ENCODE measurements around the gene THAP3.

THAP3 gene

DNA sequence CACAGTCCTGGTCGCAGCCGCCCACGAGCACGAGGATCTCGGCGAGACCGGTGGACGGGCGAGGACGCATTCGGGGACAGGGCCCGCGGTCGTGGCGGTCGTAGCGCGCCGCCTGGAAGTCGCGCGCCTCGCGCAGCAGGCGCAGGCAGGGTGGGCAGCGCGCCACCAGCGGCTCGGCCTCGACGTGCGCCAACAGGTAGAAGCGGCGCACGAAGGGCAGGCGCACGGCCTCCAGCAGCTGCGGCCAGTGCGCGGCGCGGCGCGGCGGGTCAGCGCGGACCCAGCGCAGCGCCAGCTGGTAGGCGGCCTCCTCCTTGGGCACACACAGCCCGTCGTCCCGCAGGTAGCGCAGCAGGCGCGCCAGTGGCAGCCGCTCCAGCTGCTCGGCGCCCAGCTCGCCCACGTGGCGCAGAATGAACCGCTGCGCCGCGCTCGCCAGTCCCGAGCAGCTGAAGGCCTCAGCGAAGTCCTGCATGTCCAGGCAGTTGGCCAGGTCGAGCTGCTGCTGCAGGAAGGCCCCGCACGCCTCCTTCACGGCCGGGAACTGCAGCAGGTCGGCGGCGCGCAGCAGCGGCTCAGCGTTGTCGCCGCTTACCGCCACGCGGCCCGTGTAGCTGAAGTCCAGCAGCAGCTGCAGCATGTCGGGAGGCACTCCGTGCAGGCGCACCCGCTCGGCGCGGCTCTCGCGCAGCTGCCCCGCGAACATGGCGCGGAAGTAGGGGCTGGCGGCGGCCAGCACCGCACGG is 22.6 kb upstream of the THAP3 start:
- intact Hi-C loops (cut with DNase I) = loop anchor here (10.0 kb wide), 1 partner anchor 47 kb away; the partner anchor contains the start of genes NOL9 and TAS1R1

DNA sequence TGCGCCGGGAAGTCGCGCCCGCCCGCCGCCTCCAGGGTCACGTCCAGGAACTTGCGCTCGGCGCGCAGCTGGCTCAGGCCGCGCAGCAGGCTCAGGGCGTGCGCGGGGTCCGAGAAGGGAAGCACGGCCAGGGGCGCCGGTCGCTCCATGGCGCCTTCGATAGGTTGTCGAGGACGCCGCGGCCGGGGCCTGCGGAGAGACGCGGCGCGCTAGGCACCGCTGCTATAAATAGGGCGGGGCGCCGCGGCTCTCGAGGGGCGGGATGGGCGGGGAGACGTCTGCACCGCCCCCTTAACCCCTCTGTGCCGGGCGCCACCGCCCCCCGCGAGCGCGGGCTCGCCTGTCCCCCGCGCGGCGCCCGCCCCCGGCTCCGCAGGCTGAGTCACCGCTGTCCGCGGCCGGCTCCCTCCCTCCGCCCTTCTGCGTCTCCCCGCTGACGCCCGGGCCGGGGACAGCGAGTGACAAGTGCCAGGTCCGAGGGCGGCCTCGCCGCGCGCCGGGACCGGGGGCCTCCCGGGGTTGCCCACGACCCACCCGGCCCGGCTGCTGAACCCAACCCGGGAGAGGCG is 21.9 kb upstream of the THAP3 start, which contains the start of gene KLHL21:
KLHL21 (minus strand) TSS at position 201 of the 569 bp plus-strand sequence; CDS start at position 149, 52 bp downstream.
- peak; percentile 40 to 97 (median 90) for DNase-seq
- intact Hi-C loops (cut with DNase I) = loop anchor here (10.0 kb wide), 1 partner anchor 48 kb away; the partner anchor contains the start of genes NOL9 and TAS1R1

More for the DNA sequence above, 22.6 kb upstream of the THAP3 start:
- DNase-seq = peak in 32 of 42 donors; percentile 24 to 73 (median 50)

DNA sequence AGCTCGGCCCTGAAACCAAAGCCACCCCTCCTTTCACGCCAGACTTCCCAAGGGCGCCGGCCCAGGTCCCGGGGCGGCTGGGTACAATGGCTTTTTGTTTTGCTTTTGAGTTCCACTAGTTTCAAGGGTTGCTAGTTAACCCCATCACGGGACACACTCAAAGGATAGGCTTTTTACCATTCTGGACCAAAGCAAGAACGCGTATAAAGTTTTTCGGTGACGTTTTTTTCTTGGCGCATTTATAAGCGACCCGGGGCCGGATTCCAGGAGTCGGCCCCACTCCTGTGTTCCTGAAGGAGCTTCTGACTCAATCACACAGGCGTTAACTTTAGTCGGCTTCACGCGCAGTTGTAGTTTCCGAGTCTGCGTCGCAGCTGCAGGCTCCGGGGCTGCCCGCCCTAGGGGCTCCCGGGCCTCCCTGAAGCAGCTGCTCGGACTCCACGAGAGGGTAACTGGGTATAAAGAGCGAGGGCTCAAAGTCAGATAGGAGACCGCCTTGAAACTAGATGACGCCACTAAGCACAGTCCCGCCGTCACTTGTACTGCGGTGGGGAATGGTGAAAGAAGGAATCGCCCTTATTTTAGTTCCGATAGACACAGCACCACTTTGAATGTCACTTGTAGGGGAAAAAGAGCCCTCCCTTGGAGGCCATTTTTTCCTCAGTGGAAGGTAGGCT is 21.3 kb upstream of the THAP3 start:
- DNase-seq = peak in 38 of 42 donors; percentile 34 to 87 (median 64)
- intact Hi-C loops (cut with DNase I) = loop anchor here (10.0 kb wide), 1 partner anchor 49 kb away; the partner anchor contains the start of genes NOL9 and TAS1R1

DNA sequence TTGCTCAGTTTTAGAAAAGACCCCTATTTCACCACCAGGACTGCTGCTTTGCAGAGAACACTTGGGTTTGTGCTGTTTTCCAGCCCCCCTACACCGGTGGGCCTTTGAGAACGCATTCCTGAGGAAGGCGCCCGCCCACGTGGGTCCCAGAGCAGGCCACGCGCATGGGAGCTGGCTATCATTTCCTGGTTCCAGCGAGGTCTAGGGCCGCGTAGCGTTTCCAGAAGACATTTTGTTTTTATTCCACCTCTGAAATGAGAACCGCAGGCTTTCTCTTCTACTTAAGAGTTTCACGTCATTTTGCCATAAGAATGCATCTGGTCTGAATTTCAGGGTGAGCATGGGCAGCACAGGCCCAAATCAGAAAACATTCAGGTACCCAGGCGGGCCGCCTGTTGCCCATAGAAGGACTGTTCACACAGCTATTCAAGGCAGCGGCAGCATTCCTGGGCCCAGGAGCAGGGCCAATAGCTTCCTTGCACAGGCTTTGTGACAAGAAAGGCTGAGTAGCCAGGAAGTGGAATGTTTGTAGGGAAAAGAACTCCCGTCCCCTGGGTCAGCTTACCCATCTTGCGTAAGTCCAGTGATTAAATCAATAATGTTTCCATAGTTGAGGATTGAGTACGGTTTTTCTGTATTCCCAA is 20.6 kb upstream of the THAP3 start:
- intact Hi-C loops (cut with DNase I) = loop anchor here (10.0 kb wide), 1 partner anchor 49 kb away; the partner anchor contains the start of genes NOL9 and TAS1R1
- peak in 35 of 42 donors; percentile 20 to 81 (median 58) for DNase-seq

DNA sequence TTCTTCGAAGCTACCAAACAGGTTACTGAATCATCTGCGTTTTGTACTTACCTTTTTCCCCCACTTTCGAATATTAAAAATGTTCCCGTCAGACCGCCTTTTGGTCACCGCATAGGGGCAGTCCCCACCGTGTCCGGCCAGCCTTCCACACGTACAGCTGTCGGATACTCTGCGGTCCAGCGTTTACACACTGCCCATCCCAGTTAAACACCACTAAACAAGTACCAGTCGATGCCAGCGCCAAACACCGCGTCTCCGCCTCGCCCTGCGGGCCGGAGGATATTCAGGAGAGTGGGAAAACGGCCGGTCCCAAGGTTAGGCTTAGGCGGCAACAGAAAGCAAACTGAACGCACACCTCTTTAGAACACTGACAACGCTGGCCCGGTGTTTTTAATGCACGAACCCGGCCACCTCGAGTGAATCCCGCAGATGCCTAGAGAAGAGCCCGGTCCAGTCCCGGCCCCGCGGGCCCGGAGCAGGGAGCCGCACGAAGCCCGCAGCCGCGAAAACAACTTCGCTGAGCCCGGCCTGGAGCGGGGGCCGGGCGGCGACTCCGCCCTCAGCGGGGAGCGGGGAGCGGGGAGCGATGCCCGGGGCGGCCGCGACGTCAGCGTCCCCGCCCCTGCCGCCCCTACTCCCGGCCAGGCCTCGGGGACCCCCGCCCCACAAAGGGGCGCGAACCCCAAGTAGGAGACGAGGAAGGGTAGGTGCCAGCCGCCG is 11.9 kb upstream of the THAP3 start:
- intact Hi-C loops (cut with DNase I) = no loop called here
- peak in 24 of 42 donors; percentile 13 to 68 (median 44) for DNase-seq

DNA sequence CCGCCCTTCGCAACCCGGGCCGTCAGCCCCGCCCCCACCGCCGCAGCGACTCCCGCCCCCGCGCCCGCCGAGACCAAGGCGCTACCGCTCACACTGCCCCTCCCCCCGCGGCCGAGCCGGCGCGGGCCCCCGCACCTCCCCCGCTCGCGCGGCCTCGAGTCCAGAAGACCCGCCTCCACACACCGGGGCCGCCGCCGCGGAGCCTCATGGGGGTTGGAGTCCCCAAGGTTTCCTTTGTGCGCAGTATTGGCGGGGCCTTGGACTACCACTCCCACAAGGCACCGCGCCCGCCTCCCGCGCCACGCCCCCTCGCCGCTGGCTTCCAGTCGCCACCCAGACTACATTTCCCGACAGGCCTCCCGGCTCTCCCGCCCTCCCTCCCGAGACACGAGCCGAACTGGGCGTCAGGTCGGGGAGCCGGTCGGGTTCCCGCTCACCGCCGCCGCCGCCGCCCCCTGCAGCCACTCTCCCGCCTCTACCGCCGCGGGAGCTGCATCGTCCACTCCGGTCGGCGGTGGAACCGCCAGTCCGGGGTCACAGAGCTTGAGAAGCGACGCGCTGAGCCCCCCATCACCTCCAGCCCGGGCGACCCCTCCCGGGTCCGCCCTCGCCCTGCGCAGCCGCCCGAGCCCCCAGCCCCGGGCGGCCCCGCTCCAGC is 11.2 kb upstream of the THAP3 start, which contains the start of gene PHF13:
PHF13 (plus strand) TSS at position 371 of the 658 bp plus-strand sequence. CDS start 336 bp downstream, outside the sequence.
- peak; percentile 97 to 100 (median 100) for DNase-seq
- intact Hi-C loops (cut with DNase I) = no loop called here

DNA sequence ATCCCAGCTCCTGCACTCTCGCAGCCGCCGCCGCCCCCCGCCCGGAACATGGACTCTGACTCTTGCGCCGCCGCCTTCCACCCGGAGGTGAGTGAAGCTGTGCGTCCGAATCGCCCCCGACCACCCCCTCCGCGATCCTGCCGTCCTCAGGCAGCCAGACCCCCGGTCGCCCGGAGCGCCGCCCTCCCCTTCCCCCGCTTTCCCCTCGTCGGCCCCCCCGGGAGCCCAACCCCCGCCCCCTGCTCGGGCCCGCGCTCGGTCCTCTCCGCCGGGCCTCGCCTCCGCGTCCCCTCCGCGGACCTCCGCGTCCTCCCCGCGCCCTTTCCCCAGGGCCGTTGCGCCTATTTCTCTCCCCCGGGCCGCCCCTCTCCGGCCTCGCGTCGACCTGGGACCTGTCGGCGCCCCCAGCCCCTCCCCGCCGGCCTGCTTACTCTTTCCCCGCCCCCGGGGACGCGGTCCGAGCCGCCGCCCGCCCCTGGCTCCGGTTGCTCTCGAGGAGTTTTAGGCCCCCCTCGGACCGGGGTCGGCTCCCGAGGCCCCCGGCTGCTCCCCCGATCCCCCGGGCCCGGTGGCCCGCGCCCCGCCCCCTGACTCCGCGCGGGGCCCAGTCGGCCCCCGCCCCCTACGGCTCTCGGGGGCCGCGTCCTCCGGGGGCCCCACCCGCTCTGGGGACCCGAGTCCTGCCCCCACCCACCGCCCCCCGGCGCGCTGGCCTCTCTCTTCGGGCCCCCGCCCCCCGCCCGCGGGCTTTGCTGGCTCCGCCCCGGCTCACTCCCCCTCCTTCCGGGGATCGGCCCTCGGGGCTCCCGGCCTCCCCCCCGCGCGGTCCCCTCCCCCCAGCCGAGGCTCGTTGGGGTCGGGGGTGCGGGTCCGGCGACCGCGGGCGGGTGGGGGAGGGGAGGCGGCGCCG is 10.4 kb upstream of the THAP3 start:
- peak in 38 of 42 donors; percentile 26 to 83 (median 62) for DNase-seq
- intact Hi-C loops (cut with DNase I) = no loop called here

DNA sequence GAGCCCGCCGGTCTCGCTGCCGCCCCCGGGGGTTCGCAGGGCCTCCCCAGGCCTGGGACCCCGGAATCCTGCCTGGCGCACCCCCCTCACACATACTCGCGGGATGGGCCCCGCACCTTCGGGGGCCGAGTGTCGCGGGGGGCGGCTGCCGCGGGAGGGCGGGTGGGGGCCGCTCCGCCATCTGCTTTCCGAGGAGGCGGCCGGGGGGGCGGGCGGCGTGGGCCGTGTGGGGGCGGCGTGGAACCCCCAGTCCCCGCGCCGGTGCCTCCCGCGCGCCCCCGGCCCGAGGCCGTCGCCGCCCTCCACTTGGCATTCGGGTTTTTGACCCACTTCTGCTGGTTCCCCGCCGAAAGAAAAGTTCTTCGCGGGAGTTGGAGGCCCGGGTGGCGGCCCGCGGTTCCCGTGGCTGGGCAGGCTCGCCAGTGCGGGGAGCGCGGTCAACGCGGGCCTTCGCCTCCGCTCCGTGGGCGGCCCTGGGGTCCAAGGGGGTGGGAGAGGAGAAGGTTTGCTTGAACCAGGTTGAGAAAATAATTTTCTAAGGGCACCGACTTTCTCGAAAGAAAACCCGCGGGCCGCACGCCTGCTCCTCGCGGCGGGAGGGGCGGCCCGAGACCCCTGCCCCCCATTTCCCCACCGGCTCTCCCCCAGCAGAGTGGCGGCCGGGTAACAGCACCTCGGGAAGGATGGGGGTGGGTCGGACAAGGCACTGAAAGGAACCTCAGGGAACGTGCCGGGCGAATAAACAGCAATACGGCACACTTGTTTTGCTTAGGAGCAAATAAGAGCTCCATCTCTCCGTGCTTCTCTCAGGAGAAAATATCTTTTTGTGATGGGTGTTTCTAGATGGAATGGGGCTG is 9.5 kb upstream of the THAP3 start:
- peak in 13 of 42 donors; percentile 16 to 57 (median 32) for DNase-seq
- intact Hi-C loops (cut with DNase I) = no loop called here

DNA sequence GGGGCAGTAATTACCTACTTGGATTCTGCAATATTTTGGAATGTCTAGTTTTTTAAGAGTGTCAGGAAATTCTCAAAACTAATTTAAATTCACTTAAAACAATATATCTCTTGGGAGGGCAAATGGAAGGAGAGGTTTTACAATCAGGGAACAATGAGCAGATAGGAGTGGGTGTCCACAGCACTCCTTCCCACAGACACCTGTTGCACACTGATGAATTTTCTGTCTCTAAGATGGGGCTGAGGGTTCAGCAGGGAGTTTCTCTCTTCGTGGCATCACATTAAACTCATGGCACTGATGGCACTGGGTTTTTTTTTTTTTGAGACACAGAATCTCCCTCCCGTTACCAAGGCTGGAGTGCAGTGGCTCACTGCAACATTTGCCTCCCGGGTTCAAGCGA is 5.6 kb upstream of the THAP3 start:
- intact Hi-C loops (cut with DNase I) = no loop called here
- peak in 9 of 42 donors; percentile 29 to 69 (median 49) for DNase-seq

DNA sequence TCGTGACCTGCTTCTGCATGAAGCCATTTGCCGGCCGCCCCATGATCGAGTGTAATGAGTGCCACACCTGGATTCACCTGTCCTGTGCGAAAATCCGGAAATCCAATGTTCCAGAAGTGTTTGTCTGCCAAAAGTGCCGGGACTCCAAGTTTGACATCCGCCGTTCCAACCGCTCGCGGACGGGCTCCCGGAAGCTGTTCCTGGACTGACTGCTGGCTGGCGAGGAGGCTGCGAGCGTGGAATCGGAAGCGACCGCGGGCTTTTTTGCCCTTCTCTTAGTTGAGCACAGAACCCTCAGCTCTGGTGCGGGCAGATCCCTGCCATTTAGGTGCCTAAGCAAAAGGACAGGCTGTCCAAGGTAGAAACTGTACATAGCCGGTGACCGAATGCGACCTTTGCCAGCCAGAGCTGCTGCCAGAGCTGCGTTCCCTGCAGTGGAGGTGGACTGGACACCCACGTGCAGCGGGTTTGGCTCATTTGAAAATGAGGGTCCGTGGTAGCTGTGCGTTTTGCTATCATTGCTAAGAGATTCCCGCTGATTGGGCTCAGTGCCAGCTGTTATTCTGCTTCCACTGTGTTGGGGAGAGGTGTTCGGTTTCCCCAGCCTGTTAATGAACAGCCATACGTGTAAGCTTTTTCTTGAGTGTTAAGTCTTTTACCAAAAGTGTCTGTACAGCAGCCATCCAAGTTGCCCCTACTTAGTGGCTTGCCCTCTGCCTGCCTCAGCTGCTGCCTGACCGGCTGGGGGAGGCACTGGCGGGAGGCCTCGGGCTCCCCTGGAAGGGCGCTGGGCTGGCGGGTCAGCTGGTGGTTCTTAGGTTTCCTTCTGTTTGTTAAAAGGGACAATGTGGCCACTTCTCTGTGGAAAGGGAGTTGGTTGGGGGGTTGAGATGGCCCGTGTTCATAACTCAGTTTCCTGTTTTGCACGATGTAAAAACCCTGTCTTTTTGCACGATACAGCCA is 3.0 kb upstream of the THAP3 start:
- DNase-seq = no peak
- intact Hi-C loops (cut with DNase I) = loop anchor here (10.0 kb wide), 1 partner anchor 163 kb away; the partner anchor contains the start of gene CAMTA1

DNA sequence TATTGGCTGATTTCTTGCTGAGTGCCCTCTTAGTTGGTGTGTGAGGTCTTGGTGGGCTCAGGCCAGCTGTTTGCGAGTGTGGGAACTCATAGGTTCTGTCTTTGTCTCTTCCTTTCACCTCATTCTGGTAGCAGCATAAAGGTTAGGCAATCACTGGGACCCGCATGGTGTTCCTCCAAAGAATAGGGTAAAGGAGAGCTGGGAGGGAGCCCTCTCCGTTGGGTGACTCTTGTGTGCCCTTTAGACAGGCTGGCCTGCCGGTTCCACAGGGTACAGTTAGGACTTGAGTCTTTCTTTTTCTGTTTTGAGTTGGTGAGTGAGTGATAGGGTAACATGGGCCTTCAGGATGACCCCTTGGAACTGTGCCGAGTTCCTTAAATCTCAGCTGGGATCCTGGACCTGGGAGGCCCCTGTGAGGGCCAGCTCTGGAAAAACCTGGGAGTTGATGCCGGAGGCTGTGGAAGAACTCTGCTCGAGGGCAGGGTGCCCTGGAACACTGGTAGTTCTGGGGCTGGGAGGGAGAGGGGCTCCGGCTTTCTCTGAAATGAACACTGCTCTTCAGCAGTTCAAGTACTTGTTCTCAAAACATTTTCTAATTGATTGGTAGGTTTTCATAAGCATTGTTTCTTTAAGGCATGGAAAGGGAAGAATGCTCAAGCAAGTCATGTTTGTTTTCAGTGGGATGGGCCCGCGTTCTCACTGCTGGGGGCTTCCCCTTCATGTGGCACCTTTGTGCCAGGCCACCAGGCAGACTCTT is 2.1 kb upstream of the THAP3 start:
- DNase-seq = no peak
- intact Hi-C loops (cut with DNase I) = loop anchor here (10.0 kb wide), 1 partner anchor 162 kb away; the partner anchor contains the start of gene CAMTA1

DNA sequence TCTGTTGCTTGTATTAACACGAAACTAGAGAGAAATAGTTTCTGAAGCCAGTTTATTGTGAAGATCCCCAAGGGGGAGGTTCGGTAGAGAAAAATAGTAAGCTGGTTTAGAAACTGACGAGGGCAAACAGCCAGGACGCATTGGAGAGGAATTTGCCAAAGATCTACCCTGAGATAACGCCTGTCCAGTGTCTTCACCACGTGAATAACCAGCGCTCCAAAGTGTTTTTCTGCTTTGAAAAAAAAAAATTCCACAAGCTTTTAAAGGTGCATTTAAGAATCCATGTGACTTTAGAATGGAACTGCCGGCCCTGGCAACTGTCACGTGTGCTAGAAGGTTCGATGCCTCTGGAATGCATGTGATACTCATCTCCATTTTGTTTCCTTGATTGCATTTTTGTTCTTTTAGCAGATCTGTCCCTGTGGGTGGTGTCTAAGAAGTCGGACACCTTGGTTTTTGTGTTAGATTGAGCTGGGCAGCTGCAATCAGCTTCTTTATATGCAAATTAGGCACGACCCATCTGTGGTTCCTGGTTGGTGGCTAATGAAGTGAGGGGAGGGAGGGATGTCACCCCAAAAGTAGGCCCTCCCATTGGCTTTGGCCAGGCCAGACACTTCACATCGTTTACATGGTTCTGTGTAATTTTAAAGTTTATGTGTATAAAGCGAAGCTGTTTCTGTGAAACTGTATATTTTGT is 1.3 kb upstream of the THAP3 start:
- intact Hi-C loops (cut with DNase I) = loop anchor here (10.0 kb wide), 1 partner anchor 161 kb away; the partner anchor contains the start of gene CAMTA1

DNA sequence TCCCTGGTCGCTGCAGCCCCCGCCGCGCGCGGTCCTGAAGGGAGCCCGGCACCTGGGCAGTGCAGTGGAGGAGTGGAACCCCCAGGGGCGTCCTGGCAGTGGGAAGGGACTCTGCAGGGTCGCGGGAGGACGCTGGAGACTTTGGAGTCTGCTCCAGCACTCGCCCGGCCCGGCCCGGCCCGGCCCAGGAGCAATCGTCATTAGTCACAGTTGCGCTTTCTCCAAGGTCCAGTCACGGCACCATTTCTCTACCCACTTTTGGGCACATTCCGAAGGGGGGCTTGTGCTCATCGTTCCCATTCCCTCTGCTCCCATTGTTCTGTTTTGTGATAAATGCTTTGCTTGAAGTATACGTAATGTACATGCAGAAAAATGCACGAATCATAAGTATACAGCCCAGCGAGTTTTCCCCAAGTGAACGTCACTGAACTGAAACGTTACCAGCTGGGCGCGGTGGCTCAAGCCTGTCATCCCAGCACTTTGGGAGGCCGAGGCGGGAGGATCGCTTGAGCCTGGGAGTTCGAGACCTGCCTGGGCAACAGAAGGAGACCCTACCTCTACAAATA is 999 bp downstream of the THAP3 start:
- DNase-seq = peak in 7 of 42 donors; percentile 14 to 41 (median 25)
- intact Hi-C loops (cut with DNase I) = loop anchor here (10.0 kb wide), 1 partner anchor 159 kb away; the partner anchor contains the start of gene CAMTA1

More for the DNA sequence above, 1.3 kb upstream of the THAP3 start:
- no peak for DNase-seq
